OCI-LY7 (cell line): Measurements from ENCODE around the gene KRTAP10-12. TPM values are rescaled to one million over a fixed set of nuclear protein-coding genes. Genes with fewer than 3 reads are reported as not detected.

Source experiments
- BruUV-seq: library from RNA; stranded (reverse); fragments of 400-500 nt; replicated peaks from 2 replicates; lab custom pipeline; 2021; lab: Mats Ljungman, UMichigan
- CTCF ChIA-PET: fragments of 300-600 bp; sonication (Branson Sonifier 250); formaldehyde crosslinking; loops from one replicate; lab custom pipeline; 2022; ENCODE audit warnings: antibody characterized with exemption; ENCODE audit not compliant: unreplicated experiment; lab: Charles Lee
- POLR2A ChIA-PET: fragments of 300-600 bp; sonication (Branson Sonifier 250); formaldehyde crosslinking; loops from one replicate; lab custom pipeline; 2022; ENCODE audit warnings: antibody characterized with exemption; lab: Charles Lee
- DNase-seq: peaks from one replicate; pipeline ENCODE4 v3.0.0-alpha.2; 2015; ENCODE audit warnings: low spot score
- H2AFZ ChIP-seq: fragments of 200-600 bp; sonication (generic), shearing (Covaris generic); 2 replicates; pipeline ENCODE4 v1.6.1; 2014; ENCODE audit warnings: mild to moderate bottlenecking, antibody characterized with exemption, low read length, moderate library complexity
- H3K27ac ChIP-seq: fragments of 200-600 bp; sonication (generic); 2 replicates; pipeline ENCODE4 v1.5.1; 2014; ENCODE audit warnings: mixed run types, low read depth, mild to moderate bottlenecking, moderate library complexity, low read length, inconsistent platforms; ENCODE audit not compliant: poor library complexity, severe bottlenecking
- H3K36me3 ChIP-seq: fragments of 200-600 bp; sonication (generic); 2 replicates; pipeline ENCODE4 v1.6.1; 2014; ENCODE audit warnings: mild to moderate bottlenecking, antibody characterized with exemption, low read length, moderate library complexity, mixed read lengths; ENCODE audit not compliant: insufficient read depth
- H3K4me1 ChIP-seq: fragments of 200-600 bp; sonication (generic); 2 replicates; pipeline ENCODE4 v1.5.1; 2014; ENCODE audit warnings: mild to moderate bottlenecking, low read length; ENCODE audit not compliant: insufficient read depth, poor library complexity, severe bottlenecking
- H3K4me2 ChIP-seq: fragments of 200-600 bp; sonication (generic); 2 replicates; pipeline ENCODE4 v1.6.1; 2014; ENCODE audit warnings: mild to moderate bottlenecking, low read length
- H3K4me3 ChIP-seq: fragments of 200-600 bp; sonication (generic); 2 replicates; pipeline ENCODE4 v1.5.1; 2014; ENCODE audit warnings: mild to moderate bottlenecking, low read depth, low read length; ENCODE audit not compliant: poor library complexity, severe bottlenecking
- H3K79me2 ChIP-seq: fragments of 200-600 bp; sonication (generic); 2 replicates; pipeline ENCODE4 v1.6.1; 2016; ENCODE audit warnings: low read depth, mild to moderate bottlenecking, low read length, moderate library complexity, mixed read lengths; ENCODE audit not compliant: insufficient read depth
- H3K9me2 ChIP-seq: fragments of 200-600 bp; sonication (generic); 2 replicates; pipeline ENCODE4 v1.6.1; 2016; ENCODE audit warnings: mild to moderate bottlenecking, low read length, mixed read lengths; ENCODE audit not compliant: insufficient read depth
- H3K9me3 ChIP-seq: fragments of 200-600 bp; sonication (generic); 2 replicates; pipeline ENCODE4 v1.6.1; 2014; ENCODE audit warnings: mild to moderate bottlenecking, mixed run types, low read length, mixed read lengths
- H4K20me1 ChIP-seq: fragments of 200-600 bp; sonication (generic); 2 replicates; pipeline ENCODE4 v1.6.1; 2014; ENCODE audit warnings: mild to moderate bottlenecking, antibody characterized with exemption, low read length, moderate library complexity, mixed read lengths; ENCODE audit not compliant: insufficient read depth
- CTCF ChIP-seq: fragments of 200-600 bp; sonication (generic); conservative IDR thresholded peaks from 2 replicates; pipeline ENCODE4 v1.5.1; 2014; ENCODE audit warnings: mild to moderate bottlenecking, antibody characterized with exemption, low read length, moderate library complexity, mixed read lengths
- EZH2phosphoT487 ChIP-seq: fragments of 200-600 bp; sonication (generic); IDR thresholded peaks from 2 replicates; pipeline ENCODE4 v1.6.1; 2018; ENCODE audit warnings: low read depth, borderline replicate concordance, mild to moderate bottlenecking, mixed run types, antibody characterized with exemption, low read length, moderate library complexity, mixed read lengths
- intact Hi-C: fragments of 100-400 bp; cut with micrococcal nuclease; formaldehyde crosslinking; loops from one replicate; pipeline ENCODE4 v1.10.0; 2022; ENCODE audit not compliant: unreplicated experiment
- total RNA-seq, 2 experiments: library from RNA; depleted of rRNA in 1 of 2; stranded (reverse); fragments of >200 nt in 1 of 2; shearing (Covaris generic) in 1 of 2; gene quantifications; 2 replicates each; pipeline ENCODE4 v1.2.3, GENCODE V29; 2014 to 2022

Gene KRTAP10-12
- total RNA-seq, 2 experiments from 2014 or later: not detected

- intact Hi-C loops: no loop called here
- Histone ChIP-seq H3K27ac (no peak overlapping the region), H2AFZ (no peak overlapping the region), H3K9me2 (no peaks in the 10 kb centered on the region), H3K36me3 (no peaks in the 10 kb centered on the region), H3K4me2 (no peak overlapping the region), H3K4me3 (no peak overlapping the region), H4K20me1 (no peaks in the 10 kb centered on the region), H3K79me2 (no peaks in the 10 kb centered on the region), H3K9me3 (no peaks in the 10 kb centered on the region), H3K4me1 (no peaks in the 10 kb centered on the region)
- TF ChIP-seq EZH2phosphoT487: no peak
- no peak for TF ChIP-seq CTCF
- ChIA-PET POLR2A (no interaction called here), CTCF (no interaction called here)
- BruUV-seq: no TSS peak
- DNase-seq: no peak
These were observed 29.9 kb downstream of the KRTAP10-12 start for GRCh38 chr21:44726826-44727225.

GRCh38 chr21:44727321-44727720 is 30.3 kb downstream of the KRTAP10-12 start:
- Histone ChIP-seq H3K79me2 (no peaks in the 10 kb centered on the region), H4K20me1 (no peaks in the 10 kb centered on the region), H3K36me3 (no peaks in the 10 kb centered on the region), H3K4me1 (no peaks in the 10 kb centered on the region), H3K27ac (no peak overlapping the region), H3K9me3 (no peaks in the 10 kb centered on the region), H2AFZ (no peak overlapping the region), H3K4me3 (no peak overlapping the region), H3K4me2 (no peak overlapping the region), H3K9me2 (no peaks in the 10 kb centered on the region)
- intact Hi-C loops: no loop called here
- BruUV-seq: no TSS peak
- CTCF ChIA-PET: no interaction called here
- POLR2A ChIA-PET: no interaction called here
- DNase-seq: no peak
- TF ChIP-seq CTCF (no peak), EZH2phosphoT487 (no peak)

GRCh38 chr21:44727757-44728156 is 30.8 kb downstream of the KRTAP10-12 start:
- POLR2A ChIA-PET: no interaction called here
- DNase-seq: no peak
- Histone ChIP-seq H3K4me1 (no peaks in the 10 kb centered on the region), H3K27ac (no peak overlapping the region), H2AFZ (no peak overlapping the region), H3K4me2 (no peak overlapping the region), H3K9me2 (no peaks in the 10 kb centered on the region), H3K9me3 (no peaks in the 10 kb centered on the region), H3K36me3 (no peaks in the 10 kb centered on the region), H4K20me1 (no peaks in the 10 kb centered on the region), H3K4me3 (no peak overlapping the region), H3K79me2 (no peaks in the 10 kb centered on the region)
- no TSS peak for BruUV-seq
- CTCF ChIA-PET: no interaction called here
- no peak for TF ChIP-seq CTCF
- no peak for TF ChIP-seq EZH2phosphoT487
- intact Hi-C loops: no loop called here
